ENCODE results near the gene SRSF9. TPM values are rescaled to one million over a fixed set of nuclear protein-coding genes. Genes with fewer than 3 reads are reported as not detected.
"Not testable (repeated sequence)": the region's sequence is repeated elsewhere in the genome, so short reads cannot be mapped to it uniquely, and the experiment has no call there.

Gene SRSF9
- total RNA-seq, 1 experiment from 2014 or later = 280 TPM

GRCh38 chr12:120453060-120453750 lies 16.3 kb downstream of the SRSF9 start:
- DNase-seq (ENCODE audit: low read depth) = no peak

- peak; percentile 48 for DNase-seq (ENCODE audit: low read depth)
These were observed 17.0 kb downstream of the SRSF9 start for GRCh38 chr12:120452524-120452923.

GRCh38 chr12:120447992-120448391 lies 21.6 kb downstream of the SRSF9 start:
- no peak for DNase-seq (ENCODE audit: low read depth)

GRCh38 chr12:120446844-120447178 lies 22.7 kb downstream of the SRSF9 start:
- not testable (repeated sequence) for DNase-seq (ENCODE audit: low read depth)

- DNase-seq (ENCODE audit: low read depth) = peak; percentile 84
These were observed 23.4 kb downstream of the SRSF9 start, which contains the start of the genes GATC and TRIAP1 for GRCh38 chr12:120445911-120446843. Gene GATC (plus strand): TSS chr12:120446444. CDS start chr12:120446481, 37 bp downstream. Gene TRIAP1 (minus strand): TSS chr12:120446384. CDS start chr12:120446372, 12 bp downstream.

- DNase-seq (ENCODE audit: low read depth) = no peak
These were observed 24.9 kb downstream of the SRSF9 start for GRCh38 chr12:120444676-120445075.

- DNase-seq (ENCODE audit: low read depth) = peak; percentile 61
These were observed 29.8 kb downstream of the SRSF9 start for GRCh38 chr12:120439646-120440247.

GRCh38 chr12:120438495-120439198 lies 30.9 kb downstream of the SRSF9 start:
- no peak for DNase-seq (ENCODE audit: low read depth)

- peak; percentile 95 for DNase-seq (ENCODE audit: low read depth)
These were observed 31.6 kb downstream of the SRSF9 start, which contains the start of gene COX6A1 for GRCh38 chr12:120437735-120438494. Gene COX6A1 (plus strand): TSS chr12:120438113. CDS start chr12:120438127, 14 bp downstream.

GRCh38 chr12:120432772-120433525 lies 36.6 kb downstream of the SRSF9 start:
- DNase-seq (ENCODE audit: low read depth) = no peak

- no peak for DNase-seq (ENCODE audit: low read depth)
These were observed 40.2 kb downstream of the SRSF9 start for GRCh38 chr12:120429368-120429767.

- DNase-seq (ENCODE audit: low read depth) = no peak
These were observed 40.8 kb downstream of the SRSF9 start for GRCh38 chr12:120428597-120429229.

GRCh38 chr12:120425797-120426196 lies 43.8 kb downstream of the SRSF9 start:
- DNase-seq (ENCODE audit: low read depth) = no peak

GRCh38 chr12:120422892-120423456 lies 46.6 kb downstream of the SRSF9 start:
- no peak for DNase-seq (ENCODE audit: low read depth)

- DNase-seq (ENCODE audit: low read depth) = no peak
These were observed 47.8 kb downstream of the SRSF9 start for GRCh38 chr12:120421701-120422100.

GRCh38 chr12:120417917-120418580 lies 51.5 kb downstream of the SRSF9 start:
- no peak for DNase-seq (ENCODE audit: low read depth)

GRCh38 chr12:120416490-120417216 lies 52.9 kb downstream of the SRSF9 start:
- DNase-seq (ENCODE audit: low read depth) = no peak
